ENCODE measurements around the gene PICALM. TPM values are rescaled to one million over a fixed set of nuclear protein-coding genes. Genes with fewer than 3 reads are reported as not detected.
A peak's percentile ranks its signal among the peaks of the same experiment; 100 is the strongest.

The PICALM gene
- total RNA-seq, 1 donor from 2014 or later = 218 TPM

DNA sequence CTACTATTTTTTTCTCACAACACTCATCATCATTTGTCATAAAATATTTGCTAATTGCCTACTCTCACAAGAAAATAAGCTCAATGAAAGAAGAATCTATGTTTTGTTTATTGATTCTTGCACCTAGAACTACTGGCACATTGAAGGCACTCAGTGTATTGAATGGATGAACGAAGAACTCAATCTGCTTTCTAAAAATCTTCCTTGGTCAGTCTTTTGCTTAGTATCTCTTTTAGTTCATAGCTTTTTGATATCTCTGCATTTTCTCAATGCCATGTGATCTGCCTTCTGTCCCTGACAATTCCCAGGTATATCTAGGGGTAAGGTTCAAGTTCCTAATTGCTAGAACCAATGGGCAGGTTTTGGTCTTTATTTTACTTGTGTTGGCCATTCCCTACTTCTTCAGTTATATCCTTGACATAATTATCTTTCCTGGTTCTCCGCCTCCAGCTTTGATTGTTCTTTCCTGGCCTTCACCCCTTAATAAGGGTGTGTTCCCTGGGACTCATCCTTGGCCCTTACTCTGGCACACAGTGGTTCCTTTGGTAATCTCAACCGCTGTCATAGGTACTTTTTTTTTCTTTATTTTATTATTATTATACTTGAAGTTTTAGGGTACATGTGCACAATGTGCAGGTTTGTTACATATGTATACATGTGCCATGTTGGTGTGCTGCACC, 117.3 kb downstream of the PICALM start:
- no peak for DNase-seq (ENCODE audit: low read depth)
- TF ChIP-seq, protein P1, sequence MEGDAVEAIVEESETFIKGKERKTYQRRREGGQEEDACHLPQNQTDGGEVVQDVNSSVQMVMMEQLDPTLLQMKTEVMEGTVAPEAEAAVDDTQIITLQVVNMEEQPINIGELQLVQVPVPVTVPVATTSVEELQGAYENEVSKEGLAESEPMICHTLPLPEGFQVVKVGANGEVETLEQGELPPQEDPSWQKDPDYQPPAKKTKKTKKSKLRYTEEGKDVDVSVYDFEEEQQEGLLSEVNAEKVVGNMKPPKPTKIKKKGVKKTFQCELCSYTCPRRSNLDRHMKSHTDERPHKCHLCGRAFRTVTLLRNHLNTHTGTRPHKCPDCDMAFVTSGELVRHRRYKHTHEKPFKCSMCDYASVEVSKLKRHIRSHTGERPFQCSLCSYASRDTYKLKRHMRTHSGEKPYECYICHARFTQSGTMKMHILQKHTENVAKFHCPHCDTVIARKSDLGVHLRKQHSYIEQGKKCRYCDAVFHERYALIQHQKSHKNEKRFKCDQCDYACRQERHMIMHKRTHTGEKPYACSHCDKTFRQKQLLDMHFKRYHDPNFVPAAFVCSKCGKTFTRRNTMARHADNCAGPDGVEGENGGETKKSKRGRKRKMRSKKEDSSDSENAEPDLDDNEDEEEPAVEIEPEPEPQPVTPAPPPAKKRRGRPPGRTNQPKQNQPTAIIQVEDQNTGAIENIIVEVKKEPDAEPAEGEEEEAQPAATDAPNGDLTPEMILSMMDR (conservative IDR thresholded peaks at IDR 0.05; ENCODE audit: low read depth, low read length) = no peak
- no peak overlapping the region for H3K4me3 ChIP-seq (ENCODE audit: low read depth, low read length)

DNA sequence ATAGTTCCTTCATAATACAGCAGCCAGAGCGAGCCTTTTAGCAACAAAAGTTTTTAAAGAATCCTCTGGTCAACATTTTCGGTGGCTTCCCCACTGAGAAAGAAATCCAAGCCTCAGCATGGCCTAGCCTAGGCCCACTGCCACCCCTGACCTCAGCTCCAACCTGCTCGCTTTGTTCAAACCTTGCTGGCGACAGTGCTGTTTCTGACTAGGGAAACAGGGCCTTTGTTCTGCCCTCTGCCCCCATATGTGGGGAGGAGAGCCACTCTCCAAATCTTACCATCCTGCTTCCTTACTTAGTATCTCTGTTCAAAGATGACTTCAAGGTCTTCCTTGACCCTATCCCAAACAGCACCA, 117.9 kb downstream of the PICALM start:
- no peak overlapping the region for H3K4me3 ChIP-seq (ENCODE audit: low read depth, low read length)
- DNase-seq (ENCODE audit: low read depth) = no peak
- TF ChIP-seq, protein P1 (conservative IDR thresholded peaks at IDR 0.05; ENCODE audit: low read depth, low read length) = no peak

DNA sequence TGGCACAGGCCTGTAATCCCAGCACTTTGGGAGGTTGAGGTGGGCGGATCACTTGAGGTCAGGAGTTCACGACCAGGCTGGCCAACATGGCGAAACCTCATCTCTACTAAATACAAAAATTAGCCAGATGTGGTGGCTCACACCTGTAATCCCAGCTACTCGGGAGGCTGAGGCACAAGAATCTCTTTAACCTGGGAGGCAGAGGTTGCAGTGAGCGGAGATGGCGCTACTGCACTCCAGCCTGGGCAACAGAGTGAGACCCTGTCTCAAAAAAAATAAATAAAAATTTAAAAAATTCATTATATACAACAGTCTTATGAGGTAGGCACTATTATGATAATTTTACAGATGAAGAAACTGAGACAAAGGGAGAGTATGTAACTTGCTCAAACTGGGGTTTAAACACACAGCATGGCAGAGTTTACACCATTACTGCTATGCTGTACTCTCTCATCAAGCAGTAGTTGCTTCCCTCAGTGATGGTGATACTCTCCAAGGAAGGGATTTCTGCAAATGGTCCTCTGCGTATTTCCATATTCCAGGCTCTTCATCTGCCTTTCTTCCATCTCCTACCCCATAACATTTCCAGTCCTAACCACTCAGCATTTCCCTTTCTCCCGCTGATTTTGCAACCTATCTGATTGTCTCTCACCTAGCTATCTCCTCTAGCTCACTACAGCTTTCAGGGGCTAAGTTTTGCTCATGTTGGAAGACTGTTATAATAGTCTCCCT, 118.4 kb downstream of the PICALM start:
- DNase-seq (ENCODE audit: low read depth) = no peak
- TF ChIP-seq, protein P1 (conservative IDR thresholded peaks at IDR 0.05; ENCODE audit: low read depth, low read length) = no peak
- H3K4me3 ChIP-seq (ENCODE audit: low read depth, low read length) = no peak overlapping the region

DNA sequence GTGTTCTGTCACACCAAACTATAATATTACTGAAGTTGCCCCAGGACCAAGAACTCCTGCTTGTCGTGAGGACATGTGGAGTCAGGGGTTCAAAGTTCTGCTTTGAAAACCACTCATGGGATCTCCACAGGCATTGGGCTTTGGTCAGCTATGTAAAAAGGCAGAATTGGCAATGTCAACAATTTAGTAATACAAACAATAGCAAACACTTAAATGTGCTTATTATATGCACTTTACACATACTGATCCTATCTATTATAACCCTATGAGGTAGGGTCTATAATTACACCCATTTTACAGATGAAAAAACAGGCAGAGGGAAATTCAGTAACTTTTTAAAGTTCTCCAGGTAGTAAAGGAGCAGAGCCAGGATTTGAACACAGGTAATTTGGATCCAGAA, 119.1 kb downstream of the PICALM start:
- DNase-seq (ENCODE audit: low read depth) = no peak
- H3K4me3 ChIP-seq (ENCODE audit: low read depth, low read length) = no peak overlapping the region
- TF ChIP-seq, protein P1 (conservative IDR thresholded peaks at IDR 0.05; ENCODE audit: low read depth, low read length) = no peak

DNA sequence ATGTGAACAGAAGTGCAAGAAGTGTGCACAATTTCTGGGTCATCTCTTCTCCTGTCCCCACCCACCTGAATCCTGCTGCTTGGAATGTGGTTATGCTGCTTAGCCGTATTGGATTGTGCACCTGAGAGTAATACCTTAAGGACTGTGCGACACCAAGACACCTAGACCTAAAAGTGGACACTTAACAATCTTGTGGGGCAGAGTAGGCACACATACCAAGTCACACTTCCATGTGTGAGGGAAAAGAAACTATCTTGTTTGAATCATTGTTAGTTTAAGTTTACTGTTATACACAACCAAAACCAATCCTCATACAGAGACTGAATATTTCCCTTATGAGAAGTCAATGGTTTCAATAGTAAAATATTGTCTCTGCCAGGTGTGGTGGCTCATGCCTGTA, 120.0 kb downstream of the PICALM start:
- DNase-seq (ENCODE audit: low read depth) = no peak
- H3K4me3 ChIP-seq (ENCODE audit: low read depth, low read length) = no peak overlapping the region
- TF ChIP-seq, protein P1 (conservative IDR thresholded peaks at IDR 0.05; ENCODE audit: low read depth, low read length) = no peak

DNA sequence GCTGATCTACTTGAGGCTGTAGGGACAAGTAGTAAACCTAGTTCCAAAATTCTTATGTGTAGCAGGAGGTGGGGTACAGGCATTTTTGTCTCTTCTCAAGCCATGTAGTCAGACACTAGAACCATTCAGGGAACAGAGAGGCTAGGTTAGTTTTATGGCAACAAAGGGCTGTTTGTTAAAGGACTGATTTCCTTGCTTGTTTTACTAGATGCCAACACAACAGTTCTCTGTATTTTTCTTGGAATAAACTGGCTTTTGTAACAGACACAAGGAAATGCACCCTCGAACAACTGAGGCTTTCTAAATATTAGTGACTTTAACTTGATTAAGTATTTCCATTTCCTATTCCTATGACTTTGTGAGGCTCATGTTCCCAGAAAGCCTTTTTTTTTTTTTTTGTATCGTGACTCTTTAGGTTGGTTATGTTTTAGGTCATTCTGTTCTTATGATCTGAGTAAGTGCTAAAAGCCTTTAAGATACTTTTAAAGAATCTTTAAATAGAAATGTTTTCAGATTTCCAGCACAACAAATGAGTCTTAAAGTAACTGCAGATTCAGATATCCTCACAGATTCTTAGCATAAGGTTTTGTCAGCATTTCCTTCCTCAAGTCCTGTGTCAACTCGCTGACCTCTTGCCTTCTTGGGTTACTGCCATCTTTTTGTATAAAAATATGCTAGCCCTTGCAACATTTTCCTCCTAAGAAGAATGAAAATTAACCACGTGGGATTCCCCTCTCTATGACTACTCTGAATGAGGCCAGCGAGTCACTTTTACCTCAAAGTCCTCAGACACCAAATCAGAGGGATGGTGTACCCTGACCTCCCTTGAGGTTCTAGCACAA, 121.2 kb downstream of the PICALM start:
- DNase-seq (ENCODE audit: low read depth) = peak; percentile 67
- no peak overlapping the region for H3K4me3 ChIP-seq (ENCODE audit: low read depth, low read length)
- TF ChIP-seq, protein P1 (conservative IDR thresholded peaks at IDR 0.05; ENCODE audit: low read depth, low read length) = no peak

All from epithelial cell of proximal tubule (primary cell).